Anterior cingulate cortex (tissue), 58 donors: ENCODE results near the gene SIPA1L3.
"Not testable (repeated sequence)": the region's sequence is repeated elsewhere in the genome, so short reads cannot be mapped to it uniquely, and the experiment has no call there.

ENCODE experiments used
- DNase-seq, 58 donors: peaks; one replicate each; lab custom pipeline; 2025; lab: John Stamatoyannopoulos, UW

Gene SIPA1L3

DNA sequence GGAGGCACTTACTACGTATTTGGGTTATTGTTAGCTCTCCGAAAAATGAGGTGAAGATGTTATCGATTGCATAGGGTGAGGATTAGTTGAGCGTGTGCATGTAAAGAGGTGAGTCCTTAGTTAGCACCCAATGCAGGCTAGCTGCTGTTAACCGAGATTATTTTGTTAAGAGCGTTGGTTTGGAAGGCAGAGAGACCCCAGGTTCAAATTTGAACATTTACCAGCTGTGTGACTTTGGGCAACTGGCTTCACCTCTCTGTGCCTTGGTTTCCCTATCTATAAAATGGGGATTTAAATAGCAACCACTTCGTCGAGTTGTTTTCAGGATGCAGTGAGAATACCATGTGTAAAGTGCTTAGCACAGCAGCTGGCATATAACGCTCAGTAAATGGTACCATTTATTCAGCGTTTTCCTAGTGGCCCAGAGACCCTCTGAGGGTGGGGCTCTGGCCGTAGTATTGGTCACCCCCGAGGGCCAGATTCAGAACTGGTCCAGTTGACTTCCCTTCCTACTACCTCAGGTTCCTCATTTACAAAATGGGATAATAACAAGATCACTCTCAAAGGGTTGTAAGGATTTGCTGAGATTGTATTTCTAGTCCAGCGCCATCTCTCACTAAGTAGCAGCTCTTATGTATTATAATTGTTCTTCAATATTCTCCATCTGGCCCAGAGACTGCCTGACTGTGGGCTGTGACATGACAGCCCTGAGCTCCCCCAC lies 887 bp downstream of the SIPA1L3 start:
- DNase-seq, result no peak

DNA sequence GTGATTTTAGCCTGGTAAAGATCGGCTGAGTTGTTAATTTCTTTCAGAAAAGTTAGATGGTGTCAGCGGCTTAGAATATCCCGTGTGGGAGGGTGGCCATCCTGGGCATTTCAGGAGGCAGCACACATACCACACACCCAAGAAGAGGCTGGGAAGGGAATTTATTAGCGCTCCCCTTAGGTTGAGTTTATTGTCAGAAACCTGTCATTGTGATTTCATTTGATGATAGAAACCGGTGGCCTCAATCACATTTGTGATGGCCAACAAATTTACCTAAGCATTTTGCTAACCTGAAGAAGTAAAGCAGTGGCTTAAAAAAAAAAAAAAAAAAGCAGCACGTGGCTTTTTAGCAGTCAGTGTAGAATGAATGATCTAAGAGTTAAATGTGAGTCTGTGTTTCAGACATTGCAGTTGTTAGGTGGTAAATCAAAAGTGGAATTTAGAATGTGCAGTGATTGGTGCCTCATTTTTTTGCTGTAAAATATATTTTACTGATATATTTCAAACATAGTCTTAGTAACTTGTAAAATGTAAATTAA lies 2.7 kb downstream of the SIPA1L3 start:
- no peak for DNase-seq

DNA sequence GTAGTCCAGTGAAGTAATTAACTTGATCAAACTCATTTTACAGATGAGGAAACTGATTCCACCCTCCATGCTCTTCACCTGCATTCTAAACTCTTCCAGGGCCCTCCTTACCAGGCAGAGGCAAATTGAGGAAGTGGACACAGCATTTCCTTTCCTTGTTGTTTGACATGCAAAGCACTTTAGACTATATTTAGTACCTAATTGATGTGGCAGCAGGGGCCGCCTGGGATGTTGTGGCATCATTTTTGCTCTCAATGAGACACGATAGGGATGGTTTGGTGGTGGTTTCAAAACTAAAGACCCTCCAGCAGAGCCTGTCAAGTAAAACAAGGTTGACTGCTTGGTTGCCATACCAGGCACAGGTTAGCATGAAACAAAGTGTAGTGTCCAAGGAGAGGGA lies 7.9 kb downstream of the SIPA1L3 start:
- DNase-seq, result no peak

DNA sequence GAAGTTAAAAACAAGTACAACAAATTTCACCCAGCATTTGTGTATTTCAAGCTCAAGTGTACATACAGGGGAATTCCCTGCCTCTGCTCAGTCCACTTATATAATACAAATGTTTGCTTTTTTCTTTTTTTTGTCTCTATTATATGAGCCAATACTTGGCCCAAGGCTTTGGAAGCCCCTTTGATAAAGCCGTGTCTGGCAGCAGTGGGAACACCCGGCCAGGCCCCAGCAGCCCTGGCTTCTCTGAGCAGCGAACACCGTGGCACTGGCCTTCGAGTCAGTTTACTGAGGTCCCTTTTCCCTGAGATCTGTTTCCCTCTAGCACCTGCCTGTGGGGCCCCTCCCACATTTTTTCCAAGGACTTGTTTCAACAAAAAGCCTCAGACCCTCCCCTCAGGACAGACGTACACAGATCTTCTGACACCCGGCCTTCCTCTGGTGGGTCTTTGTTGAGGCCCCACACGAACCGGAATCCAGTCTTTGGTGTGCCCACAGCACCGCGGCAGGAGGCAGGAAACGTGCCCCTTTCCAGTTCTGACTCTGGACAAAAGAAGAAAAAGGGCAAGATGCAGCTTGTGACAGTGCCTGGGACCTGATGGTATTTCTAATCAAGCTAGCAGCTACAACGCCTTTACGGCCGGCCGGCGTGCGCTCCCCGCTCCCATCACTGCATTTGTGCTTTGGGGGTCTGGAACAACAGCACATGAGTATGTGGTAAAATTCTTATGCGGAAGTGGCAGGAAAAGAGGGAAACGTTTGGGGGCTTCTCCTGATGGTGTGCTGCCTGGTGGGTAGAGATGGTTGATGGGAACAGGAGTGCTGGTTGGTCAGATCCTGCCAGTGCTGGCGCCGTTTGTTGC lies 13.8 kb downstream of the SIPA1L3 start:
- peak in 1 of 58 donors; percentile 4 for DNase-seq

DNA sequence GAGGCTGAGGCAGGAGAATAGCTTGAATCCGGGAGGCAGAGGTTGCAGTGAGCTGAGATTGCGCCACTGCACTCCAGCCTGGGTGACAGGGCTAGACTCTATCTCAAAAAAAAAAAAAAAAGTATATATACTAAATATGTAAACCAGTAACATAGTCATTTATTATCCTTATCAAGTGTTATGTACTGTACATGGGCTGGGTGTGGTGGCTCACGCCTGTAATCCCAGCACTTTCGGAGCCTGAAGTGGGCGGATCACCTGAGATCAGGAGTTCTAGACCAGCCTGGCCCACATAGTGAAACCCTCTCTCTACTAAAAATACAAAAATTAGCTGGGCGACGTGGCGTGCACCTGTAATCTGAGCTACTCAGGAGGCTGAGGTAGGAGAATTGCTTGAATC lies 17.6 kb downstream of the SIPA1L3 start:
- not testable (repeated sequence) for DNase-seq

DNA sequence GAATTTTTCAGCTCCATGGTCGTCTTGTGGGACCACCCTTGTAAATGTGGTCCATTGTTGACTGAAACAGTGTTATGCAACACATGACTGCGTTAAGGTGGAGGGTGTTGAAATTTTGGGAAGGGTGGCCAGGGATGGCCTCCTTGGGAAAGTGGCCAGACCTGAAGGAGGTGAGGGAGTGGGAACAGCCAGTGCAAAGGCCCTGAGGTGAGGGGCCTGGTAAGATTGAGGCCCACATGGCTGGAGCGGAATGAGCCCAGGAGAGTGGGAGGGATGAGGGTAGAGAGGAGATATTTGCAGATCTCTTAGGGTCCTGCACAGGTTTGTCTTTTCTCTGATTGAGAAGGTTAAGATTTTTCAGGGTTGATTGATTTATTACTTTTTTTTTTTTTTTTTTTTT lies 18.2 kb downstream of the SIPA1L3 start:
- no peak for DNase-seq

DNA sequence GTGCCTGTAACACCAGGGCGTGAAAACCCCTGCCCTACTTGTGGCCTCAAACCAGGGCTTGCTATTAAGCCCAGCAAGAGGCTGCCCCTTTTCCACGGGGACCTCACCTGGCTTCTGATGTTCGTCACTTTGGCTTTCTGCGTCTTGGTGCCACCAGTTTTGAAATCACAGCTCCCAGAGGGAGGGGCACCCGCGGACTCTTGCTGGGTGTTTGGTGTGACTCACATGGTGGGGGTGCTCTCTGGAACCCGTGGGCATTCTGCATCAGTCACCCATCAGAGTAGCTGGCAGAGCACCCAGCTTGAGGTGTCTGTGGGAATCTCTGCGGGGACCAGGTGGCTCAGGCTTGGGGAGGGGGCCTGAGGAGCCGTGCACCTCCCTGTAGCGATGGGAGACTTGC lies 19.2 kb downstream of the SIPA1L3 start:
- no peak for DNase-seq

DNA sequence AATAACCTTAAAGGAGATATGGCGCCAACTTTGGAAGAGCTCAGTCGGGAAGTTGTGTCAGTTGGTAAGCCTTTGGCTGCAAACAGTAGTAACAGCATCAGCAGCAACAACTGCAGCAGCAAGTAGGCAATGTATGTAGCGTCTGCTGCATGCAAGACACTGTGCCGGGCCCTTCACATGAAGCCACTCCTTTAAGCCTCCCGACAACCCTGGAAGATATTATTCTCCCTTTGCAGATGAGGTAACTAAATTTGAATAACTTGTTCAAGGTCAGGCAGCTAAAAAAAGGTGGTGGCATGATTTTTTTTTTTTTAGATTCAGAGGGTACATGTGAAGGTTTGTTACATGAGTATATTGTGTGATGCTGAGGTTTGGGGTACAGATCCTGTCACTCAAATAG lies 19.7 kb downstream of the SIPA1L3 start:
- DNase-seq, result no peak

DNA sequence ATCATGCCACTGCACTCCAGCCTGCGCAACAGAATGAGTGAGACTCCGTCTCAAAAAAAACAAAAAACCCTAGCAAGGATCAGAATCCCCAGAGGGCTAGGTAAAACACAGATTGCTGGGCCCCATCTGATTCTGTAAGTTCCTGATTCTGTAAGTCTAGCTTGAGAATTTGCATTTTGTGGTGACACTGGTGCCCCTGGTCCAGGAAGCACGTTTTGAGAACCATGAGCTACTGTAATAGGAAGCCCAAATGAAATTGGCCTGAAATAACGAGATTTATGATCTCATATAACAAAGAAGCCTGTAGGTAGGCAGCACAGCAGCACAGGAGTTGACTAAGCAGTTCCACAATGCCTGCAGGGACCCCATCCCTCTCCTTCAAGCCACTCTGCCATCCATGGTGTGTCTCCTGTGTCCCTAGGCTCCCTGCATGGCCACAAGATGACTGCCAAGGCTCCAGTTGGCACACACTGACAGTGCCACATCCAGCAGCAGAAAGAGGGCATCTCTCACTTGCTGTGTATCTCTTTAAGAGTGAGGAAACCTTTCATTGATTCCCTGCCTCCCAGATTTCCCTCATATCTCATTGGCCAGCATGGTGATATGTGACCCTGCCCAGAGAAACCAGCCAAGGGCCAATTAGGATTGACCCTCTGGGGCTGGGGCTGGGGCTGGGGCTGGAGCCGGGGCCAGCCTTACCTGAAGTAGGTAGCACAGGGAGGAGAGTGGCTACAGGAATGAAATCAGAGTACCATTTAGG lies 21.7 kb downstream of the SIPA1L3 start:
- DNase-seq, result no peak

DNA sequence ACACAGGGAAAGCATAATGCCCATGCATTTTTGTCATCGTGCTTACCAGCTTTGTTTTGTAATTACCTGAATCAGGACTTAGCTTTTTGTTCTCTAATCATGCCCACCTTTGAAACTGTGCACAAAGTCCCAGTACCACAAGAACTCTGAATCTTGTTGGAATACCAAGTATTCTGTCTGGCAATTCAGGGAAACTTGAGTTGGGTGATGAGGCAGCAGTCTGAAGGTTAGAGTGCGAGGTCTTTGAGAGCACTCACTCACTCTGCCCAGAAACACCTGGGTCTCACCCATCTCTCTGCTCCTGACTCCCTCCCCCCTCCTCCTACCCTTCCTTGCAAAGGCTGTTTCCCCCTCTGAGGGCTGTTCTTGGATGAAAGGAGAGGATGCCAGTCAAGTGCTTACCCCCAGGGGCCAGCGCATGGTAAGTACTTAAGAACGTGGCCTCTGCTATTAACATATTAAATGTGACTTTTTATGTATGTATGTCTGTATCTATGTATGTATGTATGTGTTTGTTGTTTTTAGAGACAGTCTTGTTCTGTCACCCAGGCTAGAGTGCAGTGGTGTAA lies 22.4 kb downstream of the SIPA1L3 start:
- DNase-seq, result no peak

DNA sequence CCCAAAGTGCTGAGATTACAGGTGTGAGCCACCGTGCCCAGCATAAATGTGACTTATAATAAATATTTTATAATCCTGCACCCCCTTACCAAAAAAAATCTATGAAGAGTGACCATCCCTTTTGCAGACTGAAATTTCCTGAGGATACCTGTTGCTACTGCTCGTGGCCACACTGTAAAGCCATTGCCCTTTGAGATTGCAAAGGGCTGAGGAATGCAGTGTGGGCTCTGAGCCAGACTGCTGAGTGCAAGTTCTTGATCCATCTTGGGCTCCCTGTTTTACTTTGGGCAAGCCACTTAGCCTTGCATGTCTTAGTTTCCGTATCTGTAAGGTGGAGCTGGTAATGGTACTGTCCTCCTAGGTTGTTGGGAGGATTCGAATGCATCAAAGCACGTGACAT lies 23.4 kb downstream of the SIPA1L3 start:
- DNase-seq, result no peak

DNA sequence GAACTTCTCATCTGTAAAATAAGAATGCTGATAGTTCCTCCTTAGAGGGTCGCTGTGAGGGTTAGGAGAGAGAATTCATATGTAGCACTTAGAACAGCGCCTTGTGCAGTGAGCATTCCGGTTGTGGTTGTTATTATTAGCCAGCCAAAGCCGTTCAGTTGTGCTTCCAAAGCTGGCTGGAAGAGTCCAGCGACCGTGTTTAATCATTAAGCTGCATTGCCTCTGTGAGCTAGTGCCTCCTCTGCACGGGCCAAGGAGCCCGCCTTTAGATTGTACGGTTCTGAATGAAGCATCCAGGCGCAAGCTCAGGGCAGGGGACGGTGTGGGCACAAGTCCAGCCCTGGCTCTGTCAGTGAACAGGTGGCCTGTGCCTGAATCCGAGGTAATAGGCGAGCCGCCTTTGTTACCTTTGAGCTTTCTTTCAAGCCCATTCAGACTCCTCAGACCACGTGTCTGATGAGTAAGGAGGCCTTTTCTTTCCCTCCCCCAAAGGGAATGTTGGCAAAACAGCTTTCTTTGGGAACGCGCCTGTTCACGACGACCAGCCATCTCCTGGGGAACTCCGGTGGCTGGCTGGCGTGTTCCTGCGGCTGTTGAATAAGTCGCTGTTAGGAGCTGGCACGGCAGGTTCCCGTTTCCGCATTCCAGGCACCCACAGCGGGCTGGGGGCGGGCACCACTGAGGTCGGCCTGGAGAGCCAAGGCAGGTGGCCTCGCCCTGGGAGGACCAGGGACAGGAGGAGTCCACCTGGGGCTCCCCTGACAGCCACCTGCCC lies 25.1 kb downstream of the SIPA1L3 start:
- peak in 48 of 58 donors; percentile 9 to 75 (median 42) for DNase-seq

DNA sequence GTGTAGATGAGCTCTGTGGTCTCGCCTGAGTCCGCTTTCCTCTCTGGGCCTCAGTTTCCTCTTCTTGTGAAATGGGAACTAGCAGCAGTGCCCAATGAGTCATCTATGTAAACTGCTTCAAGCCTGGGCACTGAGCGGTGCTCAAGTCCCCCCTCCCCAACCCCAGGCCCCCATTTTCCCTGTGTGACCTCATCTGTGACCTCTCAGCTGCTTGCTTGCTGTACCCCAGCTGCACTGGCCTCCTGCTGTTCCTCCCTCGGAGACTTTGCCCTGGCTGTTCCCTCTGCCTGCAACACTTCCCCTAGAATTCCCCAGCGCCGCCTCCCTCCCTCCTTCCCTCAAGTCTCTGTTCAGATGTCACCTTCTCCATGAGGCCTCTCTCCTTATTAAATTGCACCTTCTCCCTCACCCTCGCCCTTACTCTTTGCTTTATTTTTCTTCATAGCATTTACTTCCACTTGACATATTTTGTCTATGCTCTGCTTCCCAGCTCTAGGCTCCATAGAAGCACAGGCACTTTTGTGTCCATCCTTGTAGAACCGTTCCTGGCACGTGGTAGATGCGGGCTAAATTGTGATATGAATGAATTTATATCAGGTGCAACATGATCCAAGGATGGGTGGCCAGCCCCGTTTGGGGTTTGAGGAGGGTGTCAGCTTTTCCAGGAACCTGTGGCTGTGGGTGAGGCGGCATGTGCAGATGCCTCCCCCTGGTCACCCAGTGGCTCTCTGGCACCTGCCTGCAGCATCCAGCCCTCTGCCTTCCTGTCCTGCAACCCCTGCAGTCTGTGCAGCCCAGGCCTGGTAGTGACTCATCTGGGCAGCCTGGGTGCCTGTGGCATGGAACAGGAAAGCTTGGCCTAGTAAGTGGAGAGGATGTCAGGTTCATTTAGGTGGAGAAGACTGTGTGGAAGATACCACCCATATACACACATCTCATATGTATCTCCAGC lies 26.3 kb downstream of the SIPA1L3 start:
- no peak for DNase-seq

DNA sequence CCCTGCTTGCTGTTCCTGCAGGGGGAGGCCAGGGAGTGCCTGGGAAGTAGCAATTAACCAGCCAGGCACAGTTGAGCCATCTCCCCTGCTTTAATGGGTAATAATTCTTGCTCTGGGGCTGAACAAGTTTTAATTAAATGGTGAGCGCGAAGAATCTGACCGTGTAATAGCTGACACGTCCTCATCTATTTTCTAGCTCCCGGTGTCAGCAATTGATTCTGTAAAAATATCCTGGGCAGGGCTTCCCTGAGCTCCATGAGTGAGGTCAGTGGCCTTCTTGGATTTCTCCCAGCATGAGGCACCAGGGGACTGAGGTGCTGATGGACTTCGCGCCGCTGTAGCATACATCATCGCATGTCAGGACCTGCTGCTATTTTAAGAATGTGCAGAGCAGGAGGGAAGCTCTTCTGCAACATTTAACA lies 26.9 kb downstream of the SIPA1L3 start:
- DNase-seq, result no peak

DNA sequence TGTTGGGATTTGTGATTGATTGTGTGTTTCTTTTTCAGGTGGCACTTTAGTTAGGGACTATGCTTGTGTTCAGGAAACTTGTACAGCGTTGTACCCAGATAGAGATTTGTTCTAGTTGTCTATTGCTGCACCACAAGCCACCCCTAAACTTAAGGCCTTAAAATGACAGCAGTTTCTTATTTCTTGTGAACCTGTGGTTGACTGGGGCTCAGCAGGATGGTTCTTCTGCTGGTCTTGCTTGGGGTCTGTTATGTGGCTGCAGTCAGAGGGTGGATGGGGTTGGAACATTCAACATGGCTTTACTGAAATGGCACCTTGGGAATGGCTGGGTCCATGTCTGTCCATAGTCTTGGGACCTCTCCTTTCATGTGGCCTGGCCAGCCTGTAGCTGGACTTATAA lies 28.3 kb downstream of the SIPA1L3 start:
- DNase-seq, result no peak

DNA sequence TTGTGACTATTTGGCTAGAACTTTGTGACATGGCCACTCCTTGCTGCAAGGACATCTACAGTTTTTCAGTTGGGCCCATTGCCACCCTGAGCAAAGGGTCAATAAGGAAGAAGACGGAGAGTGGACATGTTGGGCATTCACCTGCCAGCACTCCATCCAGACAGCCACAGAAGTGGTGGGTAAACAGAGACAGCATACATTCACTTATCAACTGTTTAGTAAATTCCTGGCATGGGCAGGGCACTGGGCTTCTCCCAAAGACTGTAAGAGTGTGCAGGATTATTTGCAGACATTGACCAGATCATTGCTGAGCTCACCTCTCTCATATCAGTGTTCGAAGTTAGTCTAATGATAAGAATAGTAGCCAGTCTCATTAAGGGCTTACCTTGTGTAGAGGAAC lies 29.2 kb downstream of the SIPA1L3 start:
- no peak for DNase-seq

DNA sequence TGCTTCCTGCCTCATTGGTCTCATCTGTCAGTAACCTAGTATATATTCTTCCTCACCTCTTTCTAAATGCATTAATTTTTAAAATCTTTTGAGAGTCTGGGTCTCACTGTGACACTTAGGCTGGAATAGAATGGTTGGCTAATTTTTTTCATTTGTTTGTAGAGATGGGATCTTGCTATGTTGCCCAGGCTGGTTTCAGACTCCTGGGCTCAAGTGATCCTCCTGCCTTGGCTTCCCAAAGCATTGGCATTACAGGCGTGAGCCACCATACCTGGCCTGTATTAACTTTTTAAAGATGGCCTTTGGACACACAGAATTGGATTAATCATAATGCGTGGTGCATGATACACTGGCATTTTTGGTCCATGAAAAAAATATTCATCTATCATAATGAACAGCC lies 29.9 kb downstream of the SIPA1L3 start:
- no peak for DNase-seq

DNA sequence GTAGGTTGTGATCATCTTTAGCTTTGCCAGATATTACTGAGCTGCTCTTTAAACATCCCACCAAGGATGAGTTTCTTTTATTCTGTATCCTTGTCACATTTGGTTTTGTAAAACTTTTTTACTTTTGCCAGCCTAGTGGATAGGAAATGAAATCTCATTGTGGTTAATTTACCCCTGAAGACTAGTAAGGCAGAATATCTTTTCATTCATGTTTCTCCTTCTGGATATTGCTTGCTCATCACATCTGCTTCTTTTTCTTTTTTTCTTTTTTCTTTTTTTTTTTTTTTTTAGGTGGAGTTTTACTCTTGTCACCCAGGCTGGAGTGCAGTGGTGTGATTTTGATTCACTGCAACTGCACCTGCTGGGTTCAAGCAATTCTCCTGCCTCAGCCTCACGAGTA lies 31.3 kb downstream of the SIPA1L3 start:
- DNase-seq, result no peak
